GM08714 (cell line): ENCODE results near the gene AHSG.

ENCODE experiments used
- H3K4me3 ChIP-seq: fragments of 200-500 bp; sonication (Bioruptor generic); 2 replicates; pipeline ENCODE4 v1.5.1; 2014; ENCODE audit warnings: mild to moderate bottlenecking, low read length, inconsistent platforms
- ZNF274 ChIP-seq: IDR thresholded peaks from 2 replicates; pipeline ENCODE4 v1.6.1; 2012; ENCODE audit warnings: mild to moderate bottlenecking, low read depth, low read length

The AHSG gene

DNA sequence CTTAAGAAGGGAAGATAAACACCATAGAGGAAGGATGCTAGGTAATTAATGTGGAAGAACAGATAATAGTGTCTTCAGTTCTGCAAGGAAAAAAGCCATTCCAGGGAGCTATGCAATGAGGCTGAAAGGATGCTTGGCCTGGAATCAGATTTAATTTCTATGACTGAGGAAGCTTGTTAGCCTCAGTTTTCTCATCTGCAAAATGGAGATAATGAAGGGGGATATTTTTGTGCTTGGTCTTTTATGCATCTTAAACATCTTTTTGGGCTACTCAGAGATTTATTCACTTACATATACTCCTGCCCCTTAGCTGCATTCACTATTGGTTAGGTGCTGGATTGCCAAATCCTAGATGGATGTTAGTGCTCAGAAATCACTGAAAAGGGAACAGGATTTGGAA, 25.7 kb upstream of the AHSG start:
- no peak overlapping the region for H3K4me3 ChIP-seq
- no peak for TF ChIP-seq ZNF274

- H3K4me3 ChIP-seq: no peak overlapping the region
- TF ChIP-seq ZNF274: no peak
Measured at GRCh38 chr3:186588632-186589031, 24.2 kb upstream of the AHSG start.

GRCh38 chr3:186589121-186589520, 23.7 kb upstream of the AHSG start:
- no peak for TF ChIP-seq ZNF274
- H3K4me3 ChIP-seq: no peak overlapping the region

- TF ChIP-seq ZNF274: no peak
- no peak overlapping the region for H3K4me3 ChIP-seq
Measured at GRCh38 chr3:186589856-186590579, 22.8 kb upstream of the AHSG start.

DNA sequence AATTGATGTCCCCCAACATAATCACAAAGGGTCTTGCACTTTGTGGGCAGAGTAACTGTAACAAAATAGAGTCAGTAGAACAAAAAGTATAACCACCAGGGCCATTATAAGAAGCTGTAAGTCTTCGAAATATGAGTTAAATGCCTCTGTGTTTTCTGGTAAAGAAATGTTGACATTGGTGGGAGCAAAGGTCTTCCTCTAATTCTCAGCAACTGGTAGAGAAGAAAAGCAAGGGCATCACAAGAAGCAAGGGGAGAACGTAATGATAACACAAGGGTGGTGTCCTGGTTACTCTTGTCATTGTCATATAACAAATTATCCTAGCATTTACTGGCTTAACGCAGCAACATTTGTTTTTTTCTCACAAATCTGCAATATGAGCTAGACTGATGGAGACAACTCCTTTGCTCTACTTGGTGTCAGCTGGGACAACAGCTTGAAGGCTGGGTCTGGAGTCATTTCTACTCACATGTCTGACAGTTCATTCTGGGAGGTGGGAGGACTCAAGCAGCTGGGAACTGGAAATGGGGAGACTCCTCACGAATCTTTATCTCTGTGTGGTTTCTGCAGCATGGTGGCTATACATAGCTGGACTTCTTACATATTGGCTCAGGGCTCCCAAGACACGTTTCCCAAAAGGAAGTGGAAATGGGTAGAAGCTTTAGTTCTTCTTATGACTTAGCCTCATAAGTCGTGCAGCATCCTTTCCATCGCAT, 22.1 kb upstream of the AHSG start:
- TF ChIP-seq ZNF274: no peak

GRCh38 chr3:186592682-186593081, 20.2 kb upstream of the AHSG start:
- TF ChIP-seq ZNF274: no peak
- no peak overlapping the region for H3K4me3 ChIP-seq

More for the DNA sequence above, 22.1 kb upstream of the AHSG start:
- H3K4me3 ChIP-seq: no peak overlapping the region

DNA sequence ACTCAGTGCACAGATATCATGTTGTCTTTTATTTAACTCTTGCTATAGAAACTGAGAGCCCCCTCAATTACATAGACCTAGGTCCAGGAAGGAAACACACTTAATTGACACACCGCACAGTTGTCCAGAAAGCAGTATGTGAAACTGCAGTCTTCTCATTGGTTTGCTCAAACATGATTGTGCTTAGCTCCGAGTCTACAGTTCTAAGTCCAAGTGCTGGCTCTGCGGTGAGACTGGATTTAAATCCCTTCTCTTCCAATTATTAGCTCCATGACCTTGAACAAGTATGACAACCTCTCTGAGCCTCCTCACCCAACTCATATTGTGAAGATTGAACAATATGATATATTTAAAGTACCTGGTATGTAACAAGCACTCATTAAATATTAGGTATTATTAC, 19.0 kb upstream of the AHSG start:
- no peak overlapping the region for H3K4me3 ChIP-seq
- no peak for TF ChIP-seq ZNF274

DNA sequence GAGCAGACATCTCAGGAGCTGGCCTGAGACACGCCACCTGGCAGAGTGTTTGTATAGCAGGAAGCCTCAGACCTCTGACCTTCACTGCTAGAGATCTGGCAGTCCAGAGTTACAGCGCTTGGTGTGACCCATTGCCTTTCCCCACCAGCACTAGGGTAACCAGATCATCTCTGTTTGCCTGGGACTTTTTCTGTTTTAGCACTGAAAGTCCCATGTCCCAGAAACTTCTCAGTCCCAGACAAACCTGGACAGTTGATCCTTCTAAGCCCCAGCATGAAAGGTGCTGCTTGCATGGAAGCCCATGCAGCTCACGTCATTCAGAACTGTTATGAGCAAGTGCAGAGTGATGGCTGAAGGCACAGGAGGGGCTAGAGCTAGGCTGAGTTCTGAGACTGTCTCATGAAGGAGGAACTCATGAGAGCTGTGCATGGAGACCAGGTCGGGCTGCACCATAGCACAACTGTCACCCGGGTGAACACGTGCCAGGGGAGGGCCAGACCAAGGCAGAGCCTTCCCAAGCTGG, 18.2 kb upstream of the AHSG start:
- H3K4me3 ChIP-seq: no peak overlapping the region
- no peak for TF ChIP-seq ZNF274

DNA sequence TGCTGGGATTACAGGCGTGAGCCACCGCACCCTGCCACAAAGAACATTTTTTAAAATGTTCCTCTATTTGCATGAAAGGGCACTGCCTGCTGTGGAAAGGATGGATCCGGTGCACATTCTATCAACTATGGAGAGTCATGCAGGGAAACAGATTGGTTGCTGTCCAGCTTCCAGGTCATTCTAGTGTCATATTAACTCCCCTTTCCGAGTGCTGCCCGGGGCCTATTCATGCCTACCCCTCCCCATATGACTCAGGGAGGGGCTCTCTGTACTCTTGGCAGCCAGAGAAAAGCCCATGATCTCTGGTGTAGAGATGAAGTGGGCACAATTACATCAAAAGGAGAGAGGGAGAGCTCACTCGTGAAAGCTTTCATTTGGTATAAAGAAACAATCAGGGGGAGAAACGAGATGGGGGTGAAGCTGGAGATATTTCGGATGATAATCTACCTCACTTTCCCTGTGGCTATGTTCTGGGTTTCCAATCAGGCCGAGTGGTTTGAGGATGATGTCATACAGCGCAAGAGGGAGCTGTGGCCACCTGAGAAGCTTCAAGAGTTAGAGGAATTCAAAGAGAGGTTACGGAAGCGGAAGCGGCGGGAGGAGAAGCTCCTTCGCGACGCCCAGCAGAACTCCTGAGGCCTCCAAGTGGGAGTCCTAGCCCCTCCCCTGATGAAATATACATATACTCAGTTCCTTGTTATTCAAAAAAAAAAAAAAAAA, 16.1 kb upstream of the AHSG start:
- no peak for TF ChIP-seq ZNF274
- no peak overlapping the region for H3K4me3 ChIP-seq

DNA sequence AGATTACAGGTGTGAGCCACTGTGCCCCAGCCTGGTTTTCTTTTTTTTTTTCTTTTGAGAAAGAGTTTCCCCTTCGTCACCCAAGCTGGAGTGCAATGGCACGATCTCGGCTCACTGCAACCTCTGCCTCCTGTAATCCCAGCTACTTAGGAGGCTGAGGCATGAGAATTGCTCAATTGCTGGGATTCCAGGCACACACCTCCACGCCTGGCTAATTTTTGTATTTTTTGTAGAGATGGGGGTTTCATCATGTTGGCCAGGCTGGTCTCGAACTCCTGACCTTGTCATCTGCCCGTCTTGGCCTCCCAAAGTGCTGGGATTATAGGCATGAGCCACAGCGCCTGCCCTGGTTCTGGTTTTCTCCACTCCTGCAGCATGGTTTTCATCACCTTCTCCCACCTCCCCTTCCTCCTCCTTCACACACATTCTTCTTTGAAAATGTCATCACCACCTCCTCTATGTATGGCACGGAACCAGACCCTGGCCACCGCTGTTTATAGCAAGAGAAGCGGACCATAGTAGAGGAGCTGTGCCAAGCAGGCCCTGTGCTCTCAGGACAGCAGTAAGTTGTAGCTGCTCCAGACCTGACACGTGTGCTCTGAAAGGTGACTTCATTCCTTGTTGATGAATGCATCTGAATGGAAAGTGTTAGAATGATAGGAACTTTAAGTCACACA, 14.6 kb upstream of the AHSG start:
- H3K4me3 ChIP-seq: no peak overlapping the region
- TF ChIP-seq ZNF274: no peak

DNA sequence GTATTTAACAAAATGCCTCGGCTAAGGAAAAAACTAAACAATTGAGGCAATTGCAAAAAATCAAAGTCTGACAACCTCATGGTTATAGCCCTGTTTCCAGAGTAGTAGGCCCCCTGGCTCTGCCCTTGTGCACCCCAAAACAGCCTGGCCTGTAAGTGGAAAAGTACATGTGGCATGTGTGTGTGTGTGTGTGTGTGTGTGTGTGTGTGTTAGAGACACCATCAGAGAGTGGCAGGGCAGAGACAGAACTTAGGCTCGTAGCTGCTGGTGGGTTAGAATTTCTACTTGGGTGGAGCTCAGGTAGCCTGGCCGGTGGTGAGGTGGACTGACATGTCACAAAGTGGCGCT, 14.1 kb upstream of the AHSG start:
- no peak overlapping the region for H3K4me3 ChIP-seq
- TF ChIP-seq ZNF274: no peak

GRCh38 chr3:186599142-186599784, 13.6 kb upstream of the AHSG start:
- TF ChIP-seq ZNF274: no peak
- no peak overlapping the region for H3K4me3 ChIP-seq

- no peak for TF ChIP-seq ZNF274
- no peak overlapping the region for H3K4me3 ChIP-seq
Measured at GRCh38 chr3:186599785-186600166, 13.1 kb upstream of the AHSG start.

DNA sequence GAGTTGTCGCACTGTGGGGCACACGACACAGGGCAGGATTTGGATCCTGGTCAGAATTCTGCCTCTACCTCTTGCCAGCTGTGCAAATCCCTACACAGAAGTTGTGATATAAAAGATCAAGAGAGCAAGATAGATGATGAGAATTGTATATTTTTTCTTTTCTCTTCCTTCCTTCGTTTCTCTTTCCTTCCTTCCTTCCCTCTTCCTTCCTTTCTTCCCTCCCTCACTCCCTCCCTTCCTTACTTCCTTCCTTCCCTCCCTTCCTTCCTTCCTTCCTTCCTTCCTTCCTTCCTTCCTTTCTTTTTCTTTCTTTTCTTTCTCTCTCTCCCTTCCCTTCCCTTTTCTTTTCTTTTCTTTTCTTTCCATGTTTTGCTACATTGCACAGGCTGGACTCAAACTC, 12.0 kb upstream of the AHSG start:
- TF ChIP-seq ZNF274: no peak
- H3K4me3 ChIP-seq: no peak overlapping the region

DNA sequence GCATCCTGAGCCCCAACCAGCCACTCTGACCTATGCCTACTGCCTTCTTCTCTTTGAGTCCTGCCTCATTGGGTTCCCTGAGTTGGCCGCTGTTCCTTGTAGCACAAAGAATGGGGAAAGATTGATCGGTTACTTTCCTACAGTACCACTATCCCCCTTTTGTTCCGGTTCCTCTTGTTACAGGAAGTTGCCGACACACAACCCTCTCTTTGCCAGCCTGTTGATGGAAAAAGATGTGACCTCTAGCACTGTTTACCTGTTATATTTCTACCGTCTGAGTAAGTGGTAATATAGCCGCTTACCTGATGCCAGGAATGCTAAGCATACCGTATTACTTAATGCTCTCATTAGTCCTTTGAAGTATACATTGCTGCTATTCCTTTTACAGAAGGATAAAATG, 9.7 kb upstream of the AHSG start:
- no peak for TF ChIP-seq ZNF274
- no peak overlapping the region for H3K4me3 ChIP-seq
